Left renal pelvis (tissue), 4 donors: ENCODE results near the gene CTCFL. TPM values are rescaled to one million over a fixed set of nuclear protein-coding genes. Genes with fewer than 3 reads are reported as not detected.

ENCODE experiments used
- DNase-seq, 4 donors: peaks; one replicate each; pipeline ENCODE4 v3.0.0-alpha.2; 2013; ENCODE audit warnings: low read depth in 4 of 4, low spot score in 3 of 4
- polyA plus RNA-seq, 4 donors: library from polyadenylated mRNA; unstranded; fragments of 120-200 nt; gene quantifications; one replicate each; pipeline ENCODE4 v1.2.1, GENCODE V29; 2013; ENCODE audit not compliant: insufficient read length in 4 of 4

The CTCFL gene
- 1 to 10 TPM in 3 of 4 donors, under 1 TPM in 1; 0.46 to 2.8 (median 1.7) TPM for polyA plus RNA-seq

- DNase-seq, result no peak
These were observed at the start of gene CTCFL for GRCh38 chr20:57524511-57525176. Gene CTCFL, minus strand, starts transcription at chr20:57525140. Its CDS starts 935 bp downstream, at chr20:57524205.

GRCh38 chr20:57573894-57574293 is 49.0 kb upstream of the CTCFL start:
- DNase-seq, result no peak

- DNase-seq, result no peak
These were observed 48.3 kb upstream of the CTCFL start for GRCh38 chr20:57573242-57573641.

GRCh38 chr20:57571782-57572416 is 47.0 kb upstream of the CTCFL start:
- DNase-seq, result no peak

- DNase-seq, result no peak
These were observed 46.0 kb upstream of the CTCFL start for GRCh38 chr20:57570920-57571319.

GRCh38 chr20:57570145-57570850 is 45.4 kb upstream of the CTCFL start:
- DNase-seq, result no peak

- DNase-seq, result no peak
These were observed 44.0 kb upstream of the CTCFL start for GRCh38 chr20:57568960-57569359.

GRCh38 chr20:57568088-57568896 is 43.4 kb upstream of the CTCFL start:
- DNase-seq, result no peak

GRCh38 chr20:57567471-57568079 is 42.6 kb upstream of the CTCFL start:
- no peak for DNase-seq

GRCh38 chr20:57566803-57567459 is 42.0 kb upstream of the CTCFL start:
- DNase-seq, result no peak

GRCh38 chr20:57566399-57566798 is 41.5 kb upstream of the CTCFL start:
- DNase-seq, result no peak

- no peak for DNase-seq
These were observed 40.2 kb upstream of the CTCFL start for GRCh38 chr20:57564951-57565642.

GRCh38 chr20:57564180-57564802 is 39.4 kb upstream of the CTCFL start:
- DNase-seq, result no peak

- no peak for DNase-seq
These were observed 38.6 kb upstream of the CTCFL start for GRCh38 chr20:57563522-57563921.

GRCh38 chr20:57562541-57563465 is 37.9 kb upstream of the CTCFL start:
- no peak for DNase-seq

- no peak for DNase-seq
These were observed 36.7 kb upstream of the CTCFL start for GRCh38 chr20:57561356-57562279.
